KBM-7 (cell line): ENCODE data around the gene GCK.

Experiments used
- DNase-seq: peaks from one replicate; pipeline ENCODE4 v3.0.0-alpha.2; 2015
- in situ Hi-C: fragments of 300-500 bp; cut with MboI; formaldehyde crosslinking; loops from 2 replicates; pipeline ENCODE4 v1.14.3; 2020; ENCODE audit warnings: low sequenced_read_pairs, low pct_unique_long_range_greater_than_20kb, mixed read lengths

Gene GCK

GRCh38 chr7:44113764-44114354, 75.4 kb downstream of the GCK start:
- DNase-seq: no peak
- in situ Hi-C loops: no loop called here

GRCh38 chr7:44112997-44113763, 76.1 kb downstream of the GCK start:
- DNase-seq: no peak
- in situ Hi-C loops: no loop called here

GRCh38 chr7:44112231-44112996, 76.8 kb downstream of the GCK start:
- no peak for DNase-seq
- in situ Hi-C loops: no loop called here

GRCh38 chr7:44111761-44112160, 77.5 kb downstream of the GCK start:
- no peak for DNase-seq
- in situ Hi-C loops: no loop called here

- in situ Hi-C loops: no loop called here
- no peak for DNase-seq
These were observed 78.3 kb downstream of the GCK start for GRCh38 chr7:44110719-44111635.

- in situ Hi-C loops: no loop called here
- DNase-seq: no peak
These were observed 79.2 kb downstream of the GCK start for GRCh38 chr7:44109991-44110390.

- in situ Hi-C loops: no loop called here
- DNase-seq: no peak
These were observed 80.2 kb downstream of the GCK start for GRCh38 chr7:44108768-44109750.

- DNase-seq: no peak
- in situ Hi-C loops: no loop called here
These were observed 81.1 kb downstream of the GCK start for GRCh38 chr7:44107961-44108767.

- DNase-seq: no peak
- in situ Hi-C loops: no loop called here
These were observed 81.9 kb downstream of the GCK start for GRCh38 chr7:44107116-44107960.

- in situ Hi-C loops: no loop called here
- no peak for DNase-seq
These were observed 82.8 kb downstream of the GCK start for GRCh38 chr7:44106311-44107065.

GRCh38 chr7:44105832-44106231, 83.4 kb downstream of the GCK start:
- no peak for DNase-seq

GRCh38 chr7:44104860-44105771, 84.1 kb downstream of the GCK start:
- in situ Hi-C loops: no loop called here
- no peak for DNase-seq

More at GRCh38 chr7:44105832-44106231, 83.4 kb downstream of the GCK start:
- in situ Hi-C loops: no loop called here

GRCh38 chr7:44103923-44104859, 85.0 kb downstream of the GCK start, which contains the start of gene AEBP1:
Gene AEBP1, plus strand, starts transcription at chr7:44104345. Its CDS starts 321 bp downstream, at chr7:44104666.
- no peak for DNase-seq
- in situ Hi-C loops: no loop called here

GRCh38 chr7:44103566-44103922, 85.7 kb downstream of the GCK start:
- in situ Hi-C loops: no loop called here
- no peak for DNase-seq
